ENCODE measurements around the gene ZNF275. TPM values are rescaled to one million over a fixed set of nuclear protein-coding genes. Genes with fewer than 3 reads are reported as not detected.

The ZNF275 gene
- total and polyA plus RNA-seq, 2 donors (not counting 3 experiments of a cell fraction or from before 2014, with no cell fraction given), result 10.3 to 11.0 TPM

GRCh38 chrX:153371256-153371655, 37.3 kb downstream of the ZNF275 start:
- intact Hi-C loops (cut with micrococcal nuclease), result no loop called here
- Histone ChIP-seq H3K27me3 (ENCODE audit: control insufficient read depth in 2 of 2, insufficient read depth in 2 of 2, low read length in 2 of 2) (peaks cover 0 to 2% of the 10 kb centered on the region in 2 experiments), H3K9me1 (replicated peaks; ENCODE audit: control insufficient read depth, extremely low read depth, insufficient read depth, low read length) (no peaks in the 10 kb centered on the region), H3K79me2 (ENCODE audit: control insufficient read depth, insufficient read depth, low read length) (no peaks in the 10 kb centered on the region), H3K4me1 (ENCODE audit: control insufficient read depth, extremely low read depth, insufficient read depth, low read length) (no peaks in the 10 kb centered on the region), H3K9ac (replicated peaks; ENCODE audit: extremely low read depth, insufficient read depth, low read length) (no peak overlapping the region), H4K20me1 (replicated peaks; ENCODE audit: control insufficient read depth, extremely low read depth, insufficient read depth, low read length) (no peaks in the 10 kb centered on the region), H3K36me3 (ENCODE audit: control insufficient read depth in 2 of 2, extremely low read depth in 1 of 2, insufficient read depth in 2 of 2, low read length in 2 of 2) (no peaks in the 10 kb centered on the region), H3K27ac (ENCODE audit: insufficient read depth, low read depth, low read length) (no peak overlapping the region), H3K4me2 (ENCODE audit: insufficient read depth, low read length) (no peak overlapping the region), H2AFZ (ENCODE audit: low read depth, low read length) (no peak overlapping the region), H3K9me3 (replicated peaks; ENCODE audit: control insufficient read depth, insufficient read depth, low read length) (no peaks in the 10 kb centered on the region), H3K4me3 (replicated peaks in 1 of 3; ENCODE audit: insufficient read depth in 1 of 3, low read depth in 1 of 3, low read length in 3 of 3) (no peak overlapping the region)
- POLR2A ChIA-PET, result no interaction called here
- BruUV-seq (replicated peaks), result no TSS peak
- dilution Hi-C loops (cut with MboI; ENCODE audit: extremely low pct_ligation_motif_present, low sequenced_read_pairs), result no loop called here
- no peak for DNase-seq (ENCODE audit: low read depth, low spot score)
- no peak for TF ChIP-seq MAX (IDR thresholded peaks at IDR 0.05; ENCODE audit: insufficient read depth, insufficient read length)
- peak; percentile 35 for FAIRE-seq
- CTCF ChIA-PET, result no interaction called here

GRCh38 chrX:153372949-153373348, 39.0 kb downstream of the ZNF275 start:
- H3K9me1 ChIP-seq (replicated peaks; ENCODE audit: control insufficient read depth, extremely low read depth, insufficient read depth, low read length), result no peaks in the 10 kb centered on the region
- no peaks in the 10 kb centered on the region for H3K4me1 ChIP-seq (ENCODE audit: control insufficient read depth, extremely low read depth, insufficient read depth, low read length)
- H3K36me3 ChIP-seq (ENCODE audit: control insufficient read depth in 2 of 2, extremely low read depth in 1 of 2, insufficient read depth in 2 of 2, low read length in 2 of 2), result no peaks in the 10 kb centered on the region
- H2AFZ ChIP-seq (ENCODE audit: low read depth, low read length), result no peak overlapping the region
- DNase-seq (ENCODE audit: low read depth, low spot score), result no peak
- H3K4me3 ChIP-seq (replicated peaks in 1 of 3; ENCODE audit: insufficient read depth in 1 of 3, low read depth in 1 of 3, low read length in 3 of 3), result no peak overlapping the region
- no peak for FAIRE-seq
- H3K27me3 ChIP-seq (ENCODE audit: control insufficient read depth in 2 of 2, insufficient read depth in 2 of 2, low read length in 2 of 2), result peaks cover 0 to 2% of the 10 kb centered on the region in 2 experiments
- BruUV-seq (replicated peaks), result no TSS peak
- dilution Hi-C loops (cut with MboI; ENCODE audit: extremely low pct_ligation_motif_present, low sequenced_read_pairs) (no loop called here), intact Hi-C loops (cut with micrococcal nuclease) (no loop called here)
- no peaks in the 10 kb centered on the region for H3K9me3 ChIP-seq (replicated peaks; ENCODE audit: control insufficient read depth, insufficient read depth, low read length)
- H3K4me2 ChIP-seq (ENCODE audit: insufficient read depth, low read length), result no peak overlapping the region
- POLR2A ChIA-PET, result no interaction called here
- CTCF ChIA-PET, result no interaction called here
- no peak overlapping the region for H3K27ac ChIP-seq (ENCODE audit: insufficient read depth, low read depth, low read length)
- H4K20me1 ChIP-seq (replicated peaks; ENCODE audit: control insufficient read depth, extremely low read depth, insufficient read depth, low read length), result no peaks in the 10 kb centered on the region
- no peak overlapping the region for H3K9ac ChIP-seq (replicated peaks; ENCODE audit: extremely low read depth, insufficient read depth, low read length)
- TF ChIP-seq GATA2 (IDR thresholded peaks at IDR 0.05; ENCODE audit: insufficient read depth, insufficient read length, low read depth, low read length) (no peak), MYC (IDR thresholded peaks at IDR 0.05; ENCODE audit: low read depth, low read length) (no peak), JUN (IDR thresholded peaks at IDR 0.05; ENCODE audit: borderline replicate concordance, insufficient read depth, insufficient read length, low read depth) (no peak), CTCF (IDR thresholded peaks at IDR 0.05; ENCODE audit: extremely low read depth in 1 of 2, insufficient read depth in 1 of 2, low read depth in 1 of 2, low read length in 2 of 2) (no peak), EZH2 (IDR thresholded peaks at IDR 0.05; ENCODE audit: borderline replicate concordance, low read depth, low read length, severe bottlenecking) (no peak), POLR2AphosphoS5 (IDR thresholded peaks at IDR 0.05; ENCODE audit: insufficient read depth, low read depth, low read length) (no peak), FOS (IDR thresholded peaks at IDR 0.05; ENCODE audit: borderline replicate concordance, insufficient read depth, low read length) (no peak), POLR2A (IDR thresholded peaks at IDR 0.05; ENCODE audit: low read depth, low read length) (no peak), MAX (IDR thresholded peaks at IDR 0.05; ENCODE audit: insufficient read depth, insufficient read length) (no peak)
- H3K79me2 ChIP-seq (ENCODE audit: control insufficient read depth, insufficient read depth, low read length), result no peaks in the 10 kb centered on the region
